Measurements from ENCODE around the gene SIAH2. TPM values are rescaled to one million over a fixed set of nuclear protein-coding genes. Genes with fewer than 3 reads are reported as not detected.

Gene SIAH2
- total and polyA plus RNA-seq, 2 experiments from 2014 or later = 6.3 to 28.8 TPM

DNA sequence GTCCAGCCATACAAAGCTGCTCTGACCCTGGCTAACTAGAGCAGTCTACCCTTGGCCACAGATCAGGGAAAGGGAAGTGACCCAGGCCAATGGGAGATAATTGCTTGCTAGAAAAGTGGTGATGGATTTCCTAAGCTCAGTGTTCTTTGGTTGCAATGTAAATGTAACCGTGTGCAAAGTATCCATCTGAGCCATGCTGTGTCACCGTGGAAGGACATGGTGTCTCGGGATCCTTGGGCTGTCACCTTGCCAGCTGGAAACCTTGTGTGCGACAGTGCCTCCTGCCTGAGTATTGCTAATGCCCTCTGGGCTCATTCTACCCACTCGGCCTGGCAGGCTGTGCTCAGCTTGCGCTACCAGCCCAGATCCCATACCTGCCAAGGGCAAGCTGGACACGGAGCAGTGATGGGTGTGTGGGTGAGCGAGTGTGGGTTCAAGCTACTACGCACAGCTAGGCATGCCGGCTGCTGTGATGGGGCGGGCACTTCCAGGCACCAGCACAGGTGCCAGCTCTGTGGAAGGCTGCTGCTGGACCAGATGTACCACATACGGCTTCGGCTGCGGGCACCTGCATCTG is 10.7 kb upstream of the SIAH2 start (continued):
- TF ChIP-seq, protein P1, sequence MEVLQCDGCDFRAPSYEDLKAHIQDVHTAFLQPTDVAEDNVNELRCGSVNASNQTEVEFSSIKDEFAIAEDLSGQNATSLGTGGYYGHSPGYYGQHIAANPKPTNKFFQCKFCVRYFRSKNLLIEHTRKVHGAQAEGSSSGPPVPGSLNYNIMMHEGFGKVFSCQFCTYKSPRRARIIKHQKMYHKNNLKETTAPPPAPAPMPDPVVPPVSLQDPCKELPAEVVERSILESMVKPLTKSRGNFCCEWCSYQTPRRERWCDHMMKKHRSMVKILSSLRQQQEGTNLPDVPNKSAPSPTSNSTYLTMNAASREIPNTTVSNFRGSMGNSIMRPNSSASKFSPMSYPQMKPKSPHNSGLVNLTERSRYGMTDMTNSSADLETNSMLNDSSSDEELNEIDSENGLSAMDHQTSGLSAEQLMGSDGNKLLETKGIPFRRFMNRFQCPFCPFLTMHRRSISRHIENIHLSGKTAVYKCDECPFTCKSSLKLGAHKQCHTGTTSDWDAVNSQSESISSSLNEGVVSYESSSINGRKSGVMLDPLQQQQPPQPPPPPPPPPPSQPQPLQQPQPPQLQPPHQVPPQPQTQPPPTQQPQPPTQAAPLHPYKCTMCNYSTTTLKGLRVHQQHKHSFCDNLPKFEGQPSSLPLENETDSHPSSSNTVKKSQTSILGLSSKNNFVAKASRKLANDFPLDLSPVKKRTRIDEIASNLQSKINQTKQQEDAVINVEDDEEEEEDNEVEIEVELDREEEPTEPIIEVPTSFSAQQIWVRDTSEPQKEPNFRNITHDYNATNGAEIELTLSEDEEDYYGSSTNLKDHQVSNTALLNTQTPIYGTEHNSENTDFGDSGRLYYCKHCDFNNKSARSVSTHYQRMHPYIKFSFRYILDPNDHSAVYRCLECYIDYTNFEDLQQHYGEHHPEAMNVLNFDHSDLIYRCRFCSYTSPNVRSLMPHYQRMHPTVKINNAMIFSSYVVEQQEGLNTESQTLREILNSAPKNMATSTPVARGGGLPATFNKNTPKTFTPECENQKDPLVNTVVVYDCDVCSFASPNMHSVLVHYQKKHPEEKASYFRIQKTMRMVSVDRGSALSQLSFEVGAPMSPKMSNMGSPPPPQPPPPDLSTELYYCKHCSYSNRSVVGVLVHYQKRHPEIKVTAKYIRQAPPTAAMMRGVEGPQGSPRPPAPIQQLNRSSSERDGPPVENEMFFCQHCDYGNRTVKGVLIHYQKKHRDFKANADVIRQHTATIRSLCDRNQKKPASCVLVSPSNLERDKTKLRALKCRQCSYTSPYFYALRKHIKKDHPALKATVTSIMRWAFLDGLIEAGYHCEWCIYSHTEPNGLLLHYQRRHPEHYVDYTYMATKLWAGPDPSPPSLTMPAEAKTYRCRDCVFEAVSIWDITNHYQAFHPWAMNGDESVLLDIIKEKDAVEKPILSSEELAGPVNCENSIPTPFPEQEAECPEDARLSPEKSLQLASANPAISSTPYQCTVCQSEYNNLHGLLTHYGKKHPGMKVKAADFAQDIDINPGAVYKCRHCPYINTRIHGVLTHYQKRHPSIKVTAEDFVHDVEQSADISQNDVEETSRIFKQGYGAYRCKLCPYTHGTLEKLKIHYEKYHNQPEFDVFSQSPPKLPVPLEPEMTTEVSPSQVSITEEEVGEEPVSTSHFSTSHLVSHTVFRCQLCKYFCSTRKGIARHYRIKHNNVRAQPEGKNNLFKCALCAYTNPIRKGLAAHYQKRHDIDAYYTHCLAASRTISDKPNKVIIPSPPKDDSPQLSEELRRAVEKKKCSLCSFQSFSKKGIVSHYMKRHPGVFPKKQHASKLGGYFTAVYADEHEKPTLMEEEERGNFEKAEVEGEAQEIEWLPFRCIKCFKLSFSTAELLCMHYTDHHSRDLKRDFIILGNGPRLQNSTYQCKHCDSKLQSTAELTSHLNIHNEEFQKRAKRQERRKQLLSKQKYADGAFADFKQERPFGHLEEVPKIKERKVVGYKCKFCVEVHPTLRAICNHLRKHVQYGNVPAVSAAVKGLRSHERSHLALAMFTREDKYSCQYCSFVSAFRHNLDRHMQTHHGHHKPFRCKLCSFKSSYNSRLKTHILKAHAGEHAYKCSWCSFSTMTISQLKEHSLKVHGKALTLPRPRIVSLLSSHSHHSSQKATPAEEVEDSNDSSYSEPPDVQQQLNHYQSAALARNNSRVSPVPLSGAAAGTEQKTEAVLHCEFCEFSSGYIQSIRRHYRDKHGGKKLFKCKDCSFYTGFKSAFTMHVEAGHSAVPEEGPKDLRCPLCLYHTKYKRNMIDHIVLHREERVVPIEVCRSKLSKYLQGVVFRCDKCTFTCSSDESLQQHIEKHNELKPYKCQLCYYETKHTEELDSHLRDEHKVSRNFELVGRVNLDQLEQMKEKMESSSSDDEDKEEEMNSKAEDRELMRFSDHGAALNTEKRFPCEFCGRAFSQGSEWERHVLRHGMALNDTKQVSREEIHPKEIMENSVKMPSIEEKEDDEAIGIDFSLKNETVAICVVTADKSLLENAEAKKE (CRISPR knock-in tag; IDR thresholded peaks at IDR 0.05) = no peak
- TF ChIP-seq EZH2 (IDR thresholded peaks at IDR 0.05; ENCODE audit: low read depth, unreplicated experiment) (no peak), POLR2AphosphoS5 (IDR thresholded peaks at IDR 0.05; ENCODE audit: low read depth) (no peak), JUNB (IDR thresholded peaks at IDR 0.05; ENCODE audit: unreplicated experiment) (no peak), NANOG (IDR thresholded peaks at IDR 0.05; ENCODE audit: borderline replicate concordance) (no peak), CREB1 (CRISPR knock-in tag; IDR thresholded peaks at IDR 0.05; ENCODE audit: low read depth) (no peak), STAT1 (IDR thresholded peaks at IDR 0.05; ENCODE audit: unreplicated experiment) (no peak), ZNF114 (CRISPR knock-in tag; IDR thresholded peaks at IDR 0.05) (no peak), CTCF (conservative IDR thresholded peaks at IDR 0.05; ENCODE audit: low read depth in 2 of 2) (no peak), ZNF331 (CRISPR knock-in tag; IDR thresholded peaks at IDR 0.05; ENCODE audit: low read depth) (no peak), EZH2phosphoT487 (IDR thresholded peaks at IDR 0.05; ENCODE audit: unreplicated experiment) (no peak)
- TF ChIP-seq, protein P2, sequence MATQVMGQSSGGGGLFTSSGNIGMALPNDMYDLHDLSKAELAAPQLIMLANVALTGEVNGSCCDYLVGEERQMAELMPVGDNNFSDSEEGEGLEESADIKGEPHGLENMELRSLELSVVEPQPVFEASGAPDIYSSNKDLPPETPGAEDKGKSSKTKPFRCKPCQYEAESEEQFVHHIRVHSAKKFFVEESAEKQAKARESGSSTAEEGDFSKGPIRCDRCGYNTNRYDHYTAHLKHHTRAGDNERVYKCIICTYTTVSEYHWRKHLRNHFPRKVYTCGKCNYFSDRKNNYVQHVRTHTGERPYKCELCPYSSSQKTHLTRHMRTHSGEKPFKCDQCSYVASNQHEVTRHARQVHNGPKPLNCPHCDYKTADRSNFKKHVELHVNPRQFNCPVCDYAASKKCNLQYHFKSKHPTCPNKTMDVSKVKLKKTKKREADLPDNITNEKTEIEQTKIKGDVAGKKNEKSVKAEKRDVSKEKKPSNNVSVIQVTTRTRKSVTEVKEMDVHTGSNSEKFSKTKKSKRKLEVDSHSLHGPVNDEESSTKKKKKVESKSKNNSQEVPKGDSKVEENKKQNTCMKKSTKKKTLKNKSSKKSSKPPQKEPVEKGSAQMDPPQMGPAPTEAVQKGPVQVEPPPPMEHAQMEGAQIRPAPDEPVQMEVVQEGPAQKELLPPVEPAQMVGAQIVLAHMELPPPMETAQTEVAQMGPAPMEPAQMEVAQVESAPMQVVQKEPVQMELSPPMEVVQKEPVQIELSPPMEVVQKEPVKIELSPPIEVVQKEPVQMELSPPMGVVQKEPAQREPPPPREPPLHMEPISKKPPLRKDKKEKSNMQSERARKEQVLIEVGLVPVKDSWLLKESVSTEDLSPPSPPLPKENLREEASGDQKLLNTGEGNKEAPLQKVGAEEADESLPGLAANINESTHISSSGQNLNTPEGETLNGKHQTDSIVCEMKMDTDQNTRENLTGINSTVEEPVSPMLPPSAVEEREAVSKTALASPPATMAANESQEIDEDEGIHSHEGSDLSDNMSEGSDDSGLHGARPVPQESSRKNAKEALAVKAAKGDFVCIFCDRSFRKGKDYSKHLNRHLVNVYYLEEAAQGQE (IDR thresholded peaks at IDR 0.05; ENCODE audit: unreplicated experiment) = no peak
